ENCODE data around the gene TCF20.

- no peak for TF ChIP-seq CTCF (IDR thresholded peaks at IDR 0.05)
- no peak for TF ChIP-seq POLR2A (IDR thresholded peaks at IDR 0.05)
These were observed 37.5 kb upstream of the TCF20 start for GRCh38 chr22:42307806-42308563.
